Right renal cortex interstitium (tissue), 3 donors: ENCODE results near the gene CLIP1. TPM values are rescaled to one million over a fixed set of nuclear protein-coding genes. Genes with fewer than 3 reads are reported as not detected.

Experiments used
- polyA plus RNA-seq, 3 donors: library from polyadenylated mRNA; unstranded; fragments of 120-200 nt; gene quantifications; one replicate each; pipeline ENCODE4 v1.2.1, GENCODE V29; 2013; ENCODE audit not compliant: insufficient read length in 3 of 3

CLIP1 gene
- polyA plus RNA-seq, 3 donors = 41.1 to 43.0 (median 41.9) TPM

Other genes with a start within 250 kb of the CLIP1 start
- gene IL31, start 248.4 kb downstream of the CLIP1 start, polyA plus RNA-seq = not detected
- 1 to 10 TPM; 3.7 to 4.5 (median 4.4) TPM for gene LRRC43, start 239.5 kb downstream of the CLIP1 start, polyA plus RNA-seq
- 1 to 10 TPM; 2.5 to 3.8 (median 3.3) TPM for gene B3GNT4, start 219.0 kb downstream of the CLIP1 start, polyA plus RNA-seq
- 10 to 100 TPM; 79.8 to 88.1 (median 85.4) TPM for gene DIABLO, start 196.6 kb downstream of the CLIP1 start, polyA plus RNA-seq
- gene VPS33A, start 156.2 kb downstream of the CLIP1 start, polyA plus RNA-seq = 10 to 100 TPM; 16.5 to 20.4 (median 18.0) TPM
- 10 to 100 TPM; 34.3 to 36.8 (median 35.5) TPM for gene ZCCHC8, start 78.3 kb upstream of the CLIP1 start, polyA plus RNA-seq
- 100 to 1,000 TPM; 215 to 259 (median 225) TPM for gene RSRC2, start 104.3 kb upstream of the CLIP1 start, polyA plus RNA-seq
- 10 to 100 TPM; 31.6 to 37.1 (median 32.3) TPM for gene KNTC1, start 104.6 kb upstream of the CLIP1 start, polyA plus RNA-seq